Esophagus squamous epithelium (tissue), 5 donors: ENCODE data around the gene ANKFY1. TPM values are rescaled to one million over a fixed set of nuclear protein-coding genes. Genes with fewer than 3 reads are reported as not detected.

Experiments
- DNase-seq: peaks from one replicate; lab custom pipeline; 2025; lab: John Stamatoyannopoulos, UW
- H3K27ac ChIP-seq, 4 donors: fragments of 200-600 bp; sonication (generic); one replicate each; pipeline ENCODE4 v1.5.1; 2016 to 2019; ENCODE audit warnings: mild to moderate bottlenecking in 1 of 4
- H3K27me3 ChIP-seq, 4 donors: fragments of 200-600 bp; sonication (generic); 1 replicate in 3 of 4; 2 replicates in 1 of 4; pipeline versions ENCODE4 v1.5.1 to v1.6.0; 2017 to 2021; ENCODE audit warnings: antibody characterized with exemption in 1 of 4
- H3K36me3 ChIP-seq, 3 donors: fragments of 200-600 bp; sonication (generic); one replicate each; pipeline ENCODE4 v1.5.1; 2016 to 2019
- H3K4me1 ChIP-seq, 3 donors: fragments of 200-600 bp; sonication (generic); one replicate each; pipeline ENCODE4 v1.5.1; 2017 to 2019
- H3K4me3 ChIP-seq, 4 donors: fragments of 200-600 bp; sonication (generic); 1 replicate in 3 of 4; 2 replicates in 1 of 4; pipeline ENCODE4 v1.5.1; 2016 to 2019; ENCODE audit warnings: mild to moderate bottlenecking in 2 of 4, moderate library complexity in 1 of 4
- H3K9me3 ChIP-seq, 3 donors: fragments of 200-600 bp; sonication (generic); one replicate each; pipeline ENCODE4 v1.5.1; 2016 to 2019
- CTCF ChIP-seq, 6 experiments: fragments of 450-650 bp in 4 of 6; fragments of 200-600 bp in 2 of 6; sonication (generic) in 2 of 6; IDR thresholded peaks; one replicate each; pipeline ENCODE4 v1.5.1; 2016 to 2019; ENCODE audit warnings: antibody characterized with exemption in 6 of 6, mild to moderate bottlenecking in 4 of 6, moderate library complexity in 4 of 6
- POLR2A ChIP-seq, 4 donors: fragments of 450-650 bp; IDR thresholded peaks; one replicate each; pipeline ENCODE4 v1.6.1; 2017; ENCODE audit warnings: antibody characterized with exemption in 4 of 4, mild to moderate bottlenecking in 4 of 4, moderate library complexity in 3 of 4
- WGBS, 2 donors: methylation state at CpG; one replicate each; pipeline ENCODE4 v1.1.5; 2018; 5-methylcytosine and 5-hydroxymethylcytosine counted together
- intact Hi-C: fragments of 100-400 bp; cut with DNase I; formaldehyde crosslinking; loops from one replicate; pipeline ENCODE4 v1.15.0; 2022
- total RNA-seq, 4 donors: library from RNA; depleted of rRNA; stranded (reverse); fragments of >200 nt; gene quantifications; one replicate each; pipeline ENCODE4 v1.1.0, GENCODE V29; 2016
- donor health status: DM: yes; HTN: yes; CAD: no.

The ANKFY1 gene
- total RNA-seq, 4 donors from 2014 or later, result 21.0 to 34.7 (median 26.4) TPM

GRCh38 chr17:4180791-4181190, 83.0 kb downstream of the ANKFY1 start:
- Histone ChIP-seq H3K9me3 (no peaks in the 10 kb centered on the region), H3K27ac (no peak overlapping the region), H3K4me3 (no peak overlapping the region), H3K4me1 (peaks cover 0 to 7% (median 0%) of the 10 kb centered on the region in 3 donors), H3K36me3 (peaks cover 8 to 100% (median 53%) of the 10 kb centered on the region in 3 donors), H3K27me3 (no peaks in the 10 kb centered on the region)
- DNase-seq, result no peak
- WGBS, 2 donors, result 66 to 98% methylated on average over 5 to 8 of the region's 8 CpGs
- intact Hi-C loops, result no loop called here
- no peak for TF ChIP-seq CTCF (IDR thresholded peaks at IDR 0.05)
- no peak for TF ChIP-seq POLR2A (IDR thresholded peaks at IDR 0.05)

GRCh38 chr17:4179071-4179470, 84.7 kb downstream of the ANKFY1 start:
- intact Hi-C loops, result no loop called here
- 58 to 70% methylated on average over 5 to 7 of the region's 7 CpGs for WGBS, 2 donors
- Histone ChIP-seq H3K27me3 (no peaks in the 10 kb centered on the region), H3K9me3 (no peaks in the 10 kb centered on the region), H3K4me1 (no peaks in the 10 kb centered on the region), H3K4me3 (no peak overlapping the region), H3K36me3 (peaks cover 8 to 100% (median 59%) of the 10 kb centered on the region in 3 donors), H3K27ac (no peak overlapping the region)
- TF ChIP-seq POLR2A (IDR thresholded peaks at IDR 0.05) (no peak), CTCF (IDR thresholded peaks at IDR 0.05) (no peak)
- no peak for DNase-seq

- Histone ChIP-seq H3K36me3 (peaks cover 8 to 100% (median 61%) of the 10 kb centered on the region in 3 donors), H3K9me3 (no peaks in the 10 kb centered on the region), H3K4me3 (no peak overlapping the region), H3K27ac (no peak overlapping the region), H3K27me3 (no peaks in the 10 kb centered on the region), H3K4me1 (no peaks in the 10 kb centered on the region)
- 86 to 95% methylated on average over 9 to 10 of the region's 15 CpGs for WGBS, 2 donors
- intact Hi-C loops, result no loop called here
- TF ChIP-seq CTCF (IDR thresholded peaks at IDR 0.05) (no peak), POLR2A (IDR thresholded peaks at IDR 0.05) (no peak)
- DNase-seq, result no peak
Measured at GRCh38 chr17:4178651-4179050, 85.1 kb downstream of the ANKFY1 start.

- H3K36me3 ChIP-seq, result peaks cover 8 to 100% (median 64%) of the 10 kb centered on the region in 3 donors
- no peak overlapping the region for H3K4me3 ChIP-seq
- H3K27ac ChIP-seq, result no peak overlapping the region
- no peaks in the 10 kb centered on the region for H3K27me3 ChIP-seq
- 94% methylated on average over 9 to 21 of the region's 21 CpGs for WGBS, 2 donors
- H3K9me3 ChIP-seq, result no peaks in the 10 kb centered on the region
- intact Hi-C loops, result no loop called here
- no peak for TF ChIP-seq POLR2A (IDR thresholded peaks at IDR 0.05)
- no peak for TF ChIP-seq CTCF (IDR thresholded peaks at IDR 0.05)
- no peak for DNase-seq
- no peaks in the 10 kb centered on the region for H3K4me1 ChIP-seq
Measured at GRCh38 chr17:4177806-4178205, 86.0 kb downstream of the ANKFY1 start.

GRCh38 chr17:4176808-4177472, 86.8 kb downstream of the ANKFY1 start:
- intact Hi-C loops, result no loop called here
- Histone ChIP-seq H3K27ac (no peak overlapping the region), H3K4me3 (no peak overlapping the region), H3K36me3 (peaks cover 12 to 100% (median 72%) of the 10 kb centered on the region in 3 donors), H3K4me1 (no peaks in the 10 kb centered on the region), H3K27me3 (no peaks in the 10 kb centered on the region), H3K9me3 (no peaks in the 10 kb centered on the region)
- no peak for DNase-seq
- TF ChIP-seq POLR2A (IDR thresholded peaks at IDR 0.05) (no peak), CTCF (IDR thresholded peaks at IDR 0.05) (no peak)
- 75 to 84% methylated on average over 9 to 12 of the region's 12 CpGs for WGBS, 2 donors
